HepG2 (cell line): Measurements from ENCODE around the gene ADAMTS2. TPM values are rescaled to one million over a fixed set of nuclear protein-coding genes. Genes with fewer than 3 reads are reported as not detected.

Experiments used
- ATAC-seq: fragments of 200-7000 bp; cut with Tn5 transposase; 3 replicates; pipeline ENCODE4 v1.9.1; 2020; ENCODE audit warnings: mild to moderate bottlenecking, moderate library complexity
- BruUV-seq: library from RNA; stranded (reverse); fragments of 400-500 nt; replicated peaks from 2 replicates; lab custom pipeline; 2021; lab: Mats Ljungman, UMichigan
- CTCF ChIA-PET: fragments of 300-600 bp; formaldehyde crosslinking; extraction: SDS; loops from one replicate; lab custom pipeline; 2021; ENCODE audit warnings: low total read pairs, inconsistent platforms, low intra/inter-chr PET ratio; lab: Yijun Ruan, JAX
- POLR2A ChIA-PET: fragments of 350-600 bp; sonication (Branson Sonifier 250); formaldehyde crosslinking; loops from one replicate; lab custom pipeline; 2020; ENCODE audit warnings: antibody characterized with exemption, inconsistent platforms; lab: Yijun Ruan, JAX
- DNase-seq: peaks from one replicate; pipeline ENCODE4 v3.0.0-alpha.2; 2015; ENCODE audit warnings: low spot score
- FAIRE-seq: peaks from 3 replicates; lab custom pipeline; 2011; peaks lifted over from hg19 to GRCh38; lab: Jason Lieb, UNC
- H2AFZ ChIP-seq: one replicate; pipeline ENCODE4 v1.6.1; 2011; ENCODE audit warnings: low read length, inconsistent platforms
- H3K27ac ChIP-seq: fragments of 300-600 bp; 3 replicates; pipeline ENCODE4 v1.8.0; 2011; ENCODE audit warnings: mixed run types, mild to moderate bottlenecking, mixed read lengths, low read length, inconsistent platforms; ENCODE audit not compliant: insufficient read depth; ENCODE audit errors: extremely low read length
- H3K27me3 ChIP-seq, 2 experiments: fragments of 200-600 bp in 1 of 2; 2 replicates in 1 of 2; 3 replicates in 1 of 2; pipeline versions ENCODE4 v1.6.0 to v1.8.0; 2011; ENCODE audit warnings: low read length in 2 of 2, mild to moderate bottlenecking in 2 of 2, moderate library complexity in 2 of 2, inconsistent platforms in 1 of 2; ENCODE audit not compliant: insufficient read depth in 2 of 2, control insufficient read depth in 1 of 2
- H3K36me3 ChIP-seq, 2 experiments: fragments of 200-600 bp in 1 of 2; replicated peaks in 1 of 2; 2 replicates in 1 of 2; 3 replicates in 1 of 2; pipeline versions ENCODE4 v1.5.1 to v1.8.0; 2011; ENCODE audit warnings: low read length in 2 of 2, inconsistent platforms in 1 of 2; ENCODE audit not compliant: insufficient read depth in 2 of 2, control insufficient read depth in 1 of 2
- H3K4me1 ChIP-seq: 2 replicates; pipeline ENCODE4 v1.5.1; 2012; ENCODE audit warnings: low read length, inconsistent platforms; ENCODE audit not compliant: insufficient read depth
- H3K4me2 ChIP-seq: 2 replicates; pipeline ENCODE4 v1.6.0; 2011; ENCODE audit warnings: low read depth, low read length, inconsistent platforms
- H3K4me3 ChIP-seq, 3 experiments: fragments of 200-600 bp in 1 of 3; sonication (generic), shearing (Covaris generic) in 1 of 3; replicated peaks in 1 of 3; 2 replicates each; pipeline ENCODE4 v1.5.1; 2011 to 2016; ENCODE audit warnings: low read length in 3 of 3, inconsistent platforms in 2 of 3, low read depth in 2 of 3, mild to moderate bottlenecking in 2 of 3, control low read depth in 1 of 3, mixed read lengths in 1 of 3; ENCODE audit not compliant: insufficient read depth in 1 of 3
- H3K79me2 ChIP-seq: one replicate; pipeline ENCODE4 v1.6.1; 2011; ENCODE audit warnings: low read length, inconsistent platforms; ENCODE audit not compliant: insufficient read depth
- H3K9ac ChIP-seq: 2 replicates; pipeline ENCODE4 v1.6.0; 2011; ENCODE audit warnings: mild to moderate bottlenecking, low read depth, low read length, inconsistent platforms; ENCODE audit not compliant: insufficient read depth
- H3K9me3 ChIP-seq: 2 replicates; pipeline ENCODE4 v1.5.1; 2012; ENCODE audit warnings: mild to moderate bottlenecking, low read length
- H4K20me1 ChIP-seq: 2 replicates; pipeline ENCODE4 v1.6.0; 2011; ENCODE audit warnings: inconsistent platforms, mild to moderate bottlenecking, low read length, moderate library complexity; ENCODE audit not compliant: insufficient read depth
- HNRNPH1 ChIP-seq: fragments of 200-400 bp; formaldehyde crosslinking; optimal IDR thresholded peaks from 2 replicates; pipeline ENCODE3; 2017; ENCODE audit warnings: mild to moderate bottlenecking, low read depth, low read length
- PCBP1 ChIP-seq: fragments of 200-400 bp; formaldehyde crosslinking; IDR thresholded peaks from 2 replicates; pipeline ENCODE4 v1.6.1; 2017; ENCODE audit warnings: mild to moderate bottlenecking, low read depth, low read length, borderline replicate concordance
- SNAPC4 ChIP-seq: sonication (generic); formaldehyde crosslinking; IDR thresholded peaks from 2 replicates; pipeline ENCODE4 v1.4.0; 2020; ENCODE audit warnings: mild to moderate bottlenecking, missing genetic modification reagents
- ZNF567 ChIP-seq: sonication (generic); formaldehyde crosslinking; IDR thresholded peaks from 2 replicates; pipeline ENCODE4 v1.8.1; 2023; ENCODE audit warnings: mild to moderate bottlenecking, missing genetic modification reagents, borderline replicate concordance
- ZXDC ChIP-seq: sonication (generic); formaldehyde crosslinking; IDR thresholded peaks from 2 replicates; pipeline ENCODE4 v1.5.0; 2020; ENCODE audit warnings: mild to moderate bottlenecking, missing genetic modification reagents
- WGBS: methylation state at CpG from one replicate; pipeline ENCODE4 v1.1.6; 2017; ENCODE audit warnings: low lambda C conversion rate; 5-methylcytosine and 5-hydroxymethylcytosine counted together
- in situ Hi-C: cut with HindIII; loops from 2 replicates; pipeline ENCODE4 v1.10.0; 2017; ENCODE audit warnings: low pct_unique_long_range_greater_than_20kb; ENCODE audit not compliant: extremely low pct_ligation_motif_present
- intact Hi-C: fragments of 100-400 bp; cut with micrococcal nuclease; formaldehyde crosslinking; loops from one replicate; pipeline ENCODE4 v1.10.0; 2022; ENCODE audit not compliant: unreplicated experiment
- polyA plus RNA-seq, 8 experiments: library from polyadenylated mRNA; depleted of rRNA in 3 of 8; stranded (reverse) in 7 of 8; unstranded in 1 of 8; fragments of >200 nt; fragmentation: Illumina TruSeq in 4 of 8; extraction: Trizol in 4 of 8; gene quantifications; 2 replicates each; pipeline versions ENCODE4 v1.2.1 to v1.2.3, GENCODE V29; 2011 to 2016; ENCODE audit warnings: low read depth in 4 of 8, missing spikeins in 1 of 8, mixed read lengths in 1 of 8; ENCODE audit not compliant: insufficient read depth in 1 of 8
- total RNA-seq, 5 experiments: library from RNA; depleted of rRNA; stranded (reverse); fragments of >200 nt; fragmentation: Illumina TruSeq; extraction: Trizol; gene quantifications; 2 replicates each; pipeline ENCODE4 v1.2.3, GENCODE V29; 2016; ENCODE audit warnings: low read depth in 1 of 5

The ADAMTS2 gene
- total and polyA plus RNA-seq, 2 of the 13 experiments (the other 11 are each of a cell fraction or from before 2014, with no cell fraction given): 0.24 to 3.5 TPM

DNA sequence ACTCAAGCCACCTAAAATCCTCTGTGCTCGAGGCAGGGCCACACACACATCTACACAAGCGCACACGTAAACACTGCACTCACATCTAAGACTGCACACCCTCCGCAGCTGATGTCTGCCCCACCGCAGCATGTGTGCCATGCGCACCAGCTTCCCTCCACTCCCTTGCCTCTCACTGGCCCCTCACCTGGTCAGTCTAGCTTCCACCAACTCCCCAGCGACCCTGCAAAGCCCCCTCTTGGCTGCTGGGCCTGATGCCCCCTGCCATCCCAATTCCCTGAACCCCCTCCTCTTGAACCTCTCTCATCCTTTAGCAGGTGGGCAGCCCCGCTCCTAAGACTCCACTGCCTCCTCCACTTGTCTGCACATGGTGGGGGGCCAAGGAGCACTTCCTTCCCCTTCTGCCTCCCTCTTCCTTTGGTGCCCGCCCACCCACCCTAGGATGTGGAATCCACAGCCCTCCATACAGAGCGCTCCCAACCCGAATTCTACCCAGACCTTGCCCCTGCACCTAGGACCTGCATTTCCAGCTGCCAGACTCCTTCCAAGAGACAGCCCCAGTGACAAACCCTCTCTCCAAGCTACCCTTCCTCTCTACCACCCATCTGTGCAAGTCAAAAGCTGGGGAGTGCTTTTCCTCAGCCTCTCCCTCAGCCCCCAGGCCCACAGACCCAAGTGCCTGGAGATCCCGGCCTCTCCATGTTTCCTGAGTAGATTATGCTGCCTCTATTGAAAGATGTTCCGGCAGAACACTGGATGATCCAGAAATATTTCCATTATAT lies 23.9 kb downstream of the ADAMTS2 start:
- H3K79me2 ChIP-seq: no peaks in the 10 kb centered on the region
- TF ChIP-seq PCBP1: no peak
- no peak for TF ChIP-seq ZNF567
- TF ChIP-seq HNRNPH1: no peak
- no peak for TF ChIP-seq SNAPC4 (CRISPR knock-in tag)
- TF ChIP-seq ZXDC (CRISPR knock-in tag): no peak
- no TSS peak for BruUV-seq
- H2AFZ ChIP-seq: no peak overlapping the region
- ATAC-seq: no peak
- in situ Hi-C loops: no loop called here
- FAIRE-seq: no peak
- intact Hi-C loops: no loop called here
- 45% methylated on average over 11 of the region's 13 CpGs for WGBS
- peaks cover 10 to 41% of the 10 kb centered on the region in 2 experiments for H3K27me3 ChIP-seq
- H3K4me3 ChIP-seq: no peak overlapping the region
- no peaks in the 10 kb centered on the region for H3K36me3 ChIP-seq
- H3K4me1 ChIP-seq: no peaks in the 10 kb centered on the region
- H3K27ac ChIP-seq: no peak overlapping the region
- POLR2A ChIA-PET: no interaction called here
- H3K4me2 ChIP-seq: no peak overlapping the region
- CTCF ChIA-PET: no interaction called here
- H4K20me1 ChIP-seq: no peaks in the 10 kb centered on the region
- H3K9ac ChIP-seq: no peak overlapping the region
- DNase-seq: no peak
- H3K9me3 ChIP-seq: no peaks in the 10 kb centered on the region
